HG03354 (cell line): ENCODE results near the gene KCTD8.
"Not testable (repeated sequence)": the region's sequence is repeated elsewhere in the genome, so short reads cannot be mapped to it uniquely, and the experiment has no call there.

ENCODE experiments used
- ATAC-seq: cut with Tn5 transposase; IDR thresholded peaks from one replicate; pipeline ENCODE4 v1.9.1; 2021; ENCODE audit warnings: mild to moderate bottlenecking; ENCODE audit not compliant: unreplicated experiment, poor library complexity, severe bottlenecking

The KCTD8 gene

GRCh38 chr4:44181491-44182349 is 266.9 kb downstream of the KCTD8 start:
- ATAC-seq, result not testable (repeated sequence)

GRCh38 chr4:44167766-44168165 is 280.8 kb downstream of the KCTD8 start:
- not testable (repeated sequence) for ATAC-seq

DNA sequence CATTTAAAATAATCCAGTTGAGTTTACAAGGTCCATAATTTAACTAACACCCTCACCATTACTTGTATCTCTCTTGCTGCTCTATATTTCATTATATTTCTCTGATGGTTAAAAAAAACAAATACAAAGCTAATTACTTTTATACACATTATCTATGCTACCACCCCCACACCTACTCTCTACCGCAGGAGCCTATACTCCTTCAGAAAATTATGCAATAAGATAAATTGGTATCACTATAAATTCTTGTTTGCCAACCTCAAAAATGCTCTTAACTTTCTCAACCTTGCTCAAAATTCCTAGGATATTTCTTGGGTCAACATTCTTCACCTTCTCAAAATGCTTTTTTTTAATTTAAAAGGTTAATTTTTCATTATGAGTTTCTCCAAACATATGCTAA is 282.7 kb downstream of the KCTD8 start:
- no peak for ATAC-seq

DNA sequence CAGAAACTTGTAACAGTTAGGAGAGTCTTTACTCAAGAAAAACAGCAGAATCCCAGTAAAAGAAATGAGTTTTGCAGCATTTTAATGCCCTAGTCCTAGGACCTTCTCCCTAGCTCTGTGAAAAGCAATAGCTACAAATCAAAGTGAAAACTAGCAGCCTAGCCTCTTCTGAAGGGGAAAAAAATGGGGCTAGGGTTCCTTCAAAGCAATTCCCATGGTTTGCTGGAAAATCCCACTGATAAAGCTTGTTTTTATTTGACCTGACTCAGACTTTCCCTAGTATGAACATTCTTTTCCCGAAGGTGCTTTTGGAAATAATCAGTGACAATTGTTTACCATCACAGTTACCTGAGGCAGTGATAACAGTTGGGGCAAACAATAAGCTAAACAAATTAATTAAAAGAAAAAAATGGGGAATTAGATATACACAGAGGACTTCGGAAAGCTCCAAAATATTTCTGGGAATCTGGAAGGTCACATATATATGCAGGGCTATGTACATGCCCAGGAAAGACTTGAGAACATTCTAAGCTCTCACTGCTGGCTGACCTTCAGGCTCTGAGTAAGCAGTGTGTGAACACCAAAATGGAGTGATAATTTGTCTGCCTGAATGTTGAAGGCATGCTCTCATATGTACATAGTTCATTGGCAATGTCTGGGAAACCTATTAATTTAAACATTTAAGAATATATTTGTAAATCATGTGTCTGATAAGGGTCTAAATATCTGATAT is 285.9 kb downstream of the KCTD8 start:
- ATAC-seq, result no peak

GRCh38 chr4:44161756-44162155 is 286.9 kb downstream of the KCTD8 start:
- no peak for ATAC-seq

GRCh38 chr4:44160776-44161367 is 287.7 kb downstream of the KCTD8 start:
- ATAC-seq, result no peak

GRCh38 chr4:44159991-44160390 is 288.6 kb downstream of the KCTD8 start:
- ATAC-seq, result no peak

- no peak for ATAC-seq
These were observed 290.9 kb downstream of the KCTD8 start for GRCh38 chr4:44157611-44158277.

GRCh38 chr4:44150091-44150576 is 298.5 kb downstream of the KCTD8 start:
- ATAC-seq, result no peak

- ATAC-seq, result no peak
These were observed 299.3 kb downstream of the KCTD8 start for GRCh38 chr4:44149282-44149681.

DNA sequence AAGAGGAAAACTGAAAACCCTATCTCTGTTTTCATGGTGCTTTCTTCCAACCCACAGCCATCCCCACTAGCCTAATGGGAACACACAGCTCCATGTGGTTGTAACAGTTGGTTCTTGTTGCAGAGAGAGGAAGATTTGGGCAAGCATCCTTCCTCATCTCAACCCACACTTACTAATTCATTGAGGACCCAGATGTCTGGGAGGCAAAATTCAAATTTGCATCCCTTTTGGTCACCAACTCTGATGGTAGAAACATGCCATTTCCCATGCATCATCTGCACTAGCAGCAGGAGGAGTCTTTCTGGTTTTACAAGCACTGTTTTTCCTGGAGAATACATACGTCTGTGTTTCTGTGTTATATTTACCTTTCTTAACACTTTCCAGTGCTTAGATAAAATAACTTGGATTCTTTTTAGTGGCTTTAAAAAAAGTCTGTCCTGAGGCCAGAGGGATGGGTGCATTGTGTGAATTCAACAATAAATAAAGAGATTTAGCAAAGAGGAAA is 301.0 kb downstream of the KCTD8 start:
- ATAC-seq, result no peak

- no peak for ATAC-seq
These were observed 302.1 kb downstream of the KCTD8 start for GRCh38 chr4:44146516-44146915.

- no peak for ATAC-seq
These were observed 302.7 kb downstream of the KCTD8 start for GRCh38 chr4:44145868-44146267.

- ATAC-seq, result no peak
These were observed 316.1 kb downstream of the KCTD8 start for GRCh38 chr4:44132526-44132925.
